Skin epidermis (tissue), 12 donors: ENCODE data around the gene TNFAIP8.
"Not testable (repeated sequence)": the region's sequence is repeated elsewhere in the genome, so short reads cannot be mapped to it uniquely, and the experiment has no call there.

ENCODE experiments used
- H3K27ac ChIP-seq, 21 experiments: fragments of 200-600 bp; sonication (generic) in 11 of 21; one replicate each; pipeline ENCODE4 v1.5.0; 2020; ENCODE audit warnings: mild to moderate bottlenecking in 3 of 21, inconsistent platforms in 2 of 21, moderate library complexity in 2 of 21
- H3K4me3 ChIP-seq, 7 experiments: fragments of 200-600 bp; sonication (generic) in 2 of 7; one replicate each; pipeline ENCODE4 v1.5.0; 2020; ENCODE audit warnings: inconsistent platforms in 2 of 7, mild to moderate bottlenecking in 2 of 7, moderate library complexity in 1 of 7

Gene TNFAIP8

GRCh38 chr5:119437785-119438586, 82.2 kb downstream of the TNFAIP8 start:
- H3K4me3 ChIP-seq = not testable (repeated sequence)
- H3K27ac ChIP-seq = peak overlapping the region in 2 of 21 experiments; percentile 3 to 7

GRCh38 chr5:119438587-119438917, 82.7 kb downstream of the TNFAIP8 start:
- Histone ChIP-seq H3K27ac (peak overlapping the region in 7 of 21 experiments; percentile 3 to 59 (median 18)), H3K4me3 (peak overlapping the region in 2 of 7 experiments; percentile 23 to 31)

GRCh38 chr5:119439140-119439631, 83.4 kb downstream of the TNFAIP8 start:
- peak overlapping the region in 4 of 7 experiments; percentile 11 to 31 (median 26) for H3K4me3 ChIP-seq
- peak overlapping the region in 7 of 21 experiments; percentile 7 to 59 (median 42) for H3K27ac ChIP-seq

- Histone ChIP-seq H3K27ac (peak overlapping the region in 2 of 21 experiments; percentile 12 to 59), H3K4me3 (peak overlapping the region in 4 of 7 experiments; percentile 11 to 31 (median 26))
These were observed 83.8 kb downstream of the TNFAIP8 start for GRCh38 chr5:119439632-119440031.

GRCh38 chr5:119444643-119445042, 88.8 kb downstream of the TNFAIP8 start:
- H3K4me3 ChIP-seq, H3K27ac ChIP-seq: not testable (repeated sequence)

- H3K4me3 ChIP-seq = no peak overlapping the region
- no peak overlapping the region for H3K27ac ChIP-seq
These were observed 89.7 kb downstream of the TNFAIP8 start for GRCh38 chr5:119445544-119445943.
